Measurements from ENCODE around the gene GTF3C2.

DNA sequence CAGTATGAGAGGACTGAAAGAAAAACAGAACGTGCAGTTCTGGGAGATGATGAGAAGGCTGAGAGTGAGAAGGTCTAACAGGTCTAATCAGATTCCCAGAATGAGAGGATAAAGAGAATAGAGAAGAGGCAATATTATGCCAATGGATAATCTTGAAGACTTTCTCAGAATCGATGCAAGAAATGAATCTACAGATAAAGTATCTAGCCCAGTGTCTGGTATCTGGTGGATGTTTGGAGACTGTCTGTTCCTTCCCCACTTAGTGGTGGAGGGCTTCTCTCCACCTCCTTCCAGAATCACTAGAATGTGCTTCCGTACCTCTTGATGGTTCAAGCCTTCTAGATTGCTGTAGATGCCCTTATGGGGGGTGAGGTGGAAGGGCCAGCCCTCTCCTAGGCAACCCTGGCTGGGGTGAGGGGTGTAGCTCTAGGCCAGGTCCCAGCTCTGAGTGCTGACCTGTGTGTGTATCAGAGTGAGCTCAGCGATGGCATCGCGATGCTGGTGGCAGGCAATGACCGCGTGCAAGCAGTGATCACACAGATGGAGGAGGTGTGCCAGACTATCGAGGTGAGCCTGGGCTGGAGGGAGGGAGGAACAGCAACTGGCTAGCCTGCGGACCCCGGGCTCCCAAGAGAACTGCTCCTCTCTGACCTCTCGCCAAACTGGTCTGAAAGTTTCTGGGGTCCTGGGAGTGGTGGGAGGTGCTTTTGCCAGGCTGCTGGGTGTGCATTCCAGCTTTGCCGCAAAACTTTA is 51.9 kb downstream of the GTF3C2 start:
- TF ChIP-seq TAF1 (IDR thresholded peaks at IDR 0.05; ENCODE audit: low read depth) (no peak), EGR1 (IDR thresholded peaks at IDR 0.05) (no peak), NFIC (IDR thresholded peaks at IDR 0.05) (no peak)
- TF ChIP-seq, protein P1, sequence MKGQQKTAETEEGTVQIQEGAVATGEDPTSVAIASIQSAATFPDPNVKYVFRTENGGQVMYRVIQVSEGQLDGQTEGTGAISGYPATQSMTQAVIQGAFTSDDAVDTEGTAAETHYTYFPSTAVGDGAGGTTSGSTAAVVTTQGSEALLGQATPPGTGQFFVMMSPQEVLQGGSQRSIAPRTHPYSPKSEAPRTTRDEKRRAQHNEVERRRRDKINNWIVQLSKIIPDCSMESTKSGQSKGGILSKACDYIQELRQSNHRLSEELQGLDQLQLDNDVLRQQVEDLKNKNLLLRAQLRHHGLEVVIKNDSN (IDR thresholded peaks at IDR 0.05), result no peak

Data from Ishikawa (cell line).